NB4 (cell line): ENCODE results near the gene SCO2.

Source experiments
- CTCF ChIP-seq: IDR thresholded peaks from one replicate; pipeline ENCODE4 v1.5.1; 2012; ENCODE audit warnings: low read depth, low read length
- POLR2A ChIP-seq: IDR thresholded peaks from 2 replicates; pipeline ENCODE4 v1.6.1; 2011; ENCODE audit warnings: mild to moderate bottlenecking; ENCODE audit not compliant: insufficient read length; ENCODE audit errors: extremely low read depth

- no peak for TF ChIP-seq POLR2A
- no peak for TF ChIP-seq CTCF
Observed at GRCh38 chr22:50569041-50569459, 43.7 kb upstream of the SCO2 start.
